Fibroblast of villous mesenchyme (primary cell): ENCODE measurements around the gene LCA5L. TPM values are rescaled to one million over a fixed set of nuclear protein-coding genes. Genes with fewer than 3 reads are reported as not detected.

Experiments
- DNase-seq: peaks from one replicate; pipeline ENCODE4 v3.0.0-alpha.2; 2010; ENCODE audit warnings: low read depth
- H3K4me3 ChIP-seq: 2 replicates; pipeline ENCODE4 v1.5.1; 2011; ENCODE audit warnings: low read depth, mild to moderate bottlenecking, low read length
- total RNA-seq: library from RNA; depleted of rRNA; stranded (reverse); fragments of >200 nt; gene quantifications from 2 replicates; pipeline ENCODE4 v1.2.3, GENCODE V29; 2012
- TF ChIP-seq, protein P1 (sequence below): IDR thresholded peaks from 2 replicates; pipeline ENCODE4 v1.5.1; 2012; ENCODE audit warnings: low read depth, mild to moderate bottlenecking, low read length; ENCODE audit not compliant: insufficient read depth

Gene LCA5L
- total RNA-seq, 1 donor = 0.86 TPM

GRCh38 chr21:39479814-39480182, 34.2 kb upstream of the LCA5L start:
- no peak for DNase-seq
- TF ChIP-seq, protein P1, sequence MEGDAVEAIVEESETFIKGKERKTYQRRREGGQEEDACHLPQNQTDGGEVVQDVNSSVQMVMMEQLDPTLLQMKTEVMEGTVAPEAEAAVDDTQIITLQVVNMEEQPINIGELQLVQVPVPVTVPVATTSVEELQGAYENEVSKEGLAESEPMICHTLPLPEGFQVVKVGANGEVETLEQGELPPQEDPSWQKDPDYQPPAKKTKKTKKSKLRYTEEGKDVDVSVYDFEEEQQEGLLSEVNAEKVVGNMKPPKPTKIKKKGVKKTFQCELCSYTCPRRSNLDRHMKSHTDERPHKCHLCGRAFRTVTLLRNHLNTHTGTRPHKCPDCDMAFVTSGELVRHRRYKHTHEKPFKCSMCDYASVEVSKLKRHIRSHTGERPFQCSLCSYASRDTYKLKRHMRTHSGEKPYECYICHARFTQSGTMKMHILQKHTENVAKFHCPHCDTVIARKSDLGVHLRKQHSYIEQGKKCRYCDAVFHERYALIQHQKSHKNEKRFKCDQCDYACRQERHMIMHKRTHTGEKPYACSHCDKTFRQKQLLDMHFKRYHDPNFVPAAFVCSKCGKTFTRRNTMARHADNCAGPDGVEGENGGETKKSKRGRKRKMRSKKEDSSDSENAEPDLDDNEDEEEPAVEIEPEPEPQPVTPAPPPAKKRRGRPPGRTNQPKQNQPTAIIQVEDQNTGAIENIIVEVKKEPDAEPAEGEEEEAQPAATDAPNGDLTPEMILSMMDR = no peak
- no peak overlapping the region for H3K4me3 ChIP-seq

- TF ChIP-seq, protein P1 = no peak
- no peak for DNase-seq
- no peak overlapping the region for H3K4me3 ChIP-seq
These were observed 33.7 kb upstream of the LCA5L start for GRCh38 chr21:39479164-39479813.

- DNase-seq = no peak
- no peak overlapping the region for H3K4me3 ChIP-seq
- TF ChIP-seq, protein P1 = no peak
These were observed 29.0 kb upstream of the LCA5L start for GRCh38 chr21:39474611-39475010.

DNA sequence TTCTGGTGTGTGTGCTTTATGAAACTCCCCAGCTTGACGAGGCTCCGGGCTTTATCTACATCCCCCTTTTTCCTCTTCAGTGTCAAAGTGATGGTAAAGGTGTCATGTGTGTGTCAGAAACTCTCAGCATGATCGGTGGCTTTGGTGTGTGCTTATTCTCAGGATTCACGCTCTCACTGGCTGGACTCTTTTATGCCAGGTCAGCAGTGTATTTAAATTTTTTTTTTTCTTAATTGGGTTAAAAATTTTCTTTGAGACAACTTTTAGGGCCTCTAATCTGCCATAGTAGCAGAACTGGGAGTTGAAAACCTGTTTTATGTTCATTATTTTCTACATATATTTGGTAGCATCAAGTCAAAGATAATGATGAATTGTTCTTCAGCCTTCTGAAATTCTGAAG, 27.2 kb upstream of the LCA5L start:
- TF ChIP-seq, protein P1 = no peak
- H3K4me3 ChIP-seq = no peak overlapping the region
- no peak for DNase-seq

- H3K4me3 ChIP-seq = no peak overlapping the region
- TF ChIP-seq, protein P1 = no peak
- DNase-seq = no peak
These were observed 26.0 kb upstream of the LCA5L start for GRCh38 chr21:39471598-39471997.

DNA sequence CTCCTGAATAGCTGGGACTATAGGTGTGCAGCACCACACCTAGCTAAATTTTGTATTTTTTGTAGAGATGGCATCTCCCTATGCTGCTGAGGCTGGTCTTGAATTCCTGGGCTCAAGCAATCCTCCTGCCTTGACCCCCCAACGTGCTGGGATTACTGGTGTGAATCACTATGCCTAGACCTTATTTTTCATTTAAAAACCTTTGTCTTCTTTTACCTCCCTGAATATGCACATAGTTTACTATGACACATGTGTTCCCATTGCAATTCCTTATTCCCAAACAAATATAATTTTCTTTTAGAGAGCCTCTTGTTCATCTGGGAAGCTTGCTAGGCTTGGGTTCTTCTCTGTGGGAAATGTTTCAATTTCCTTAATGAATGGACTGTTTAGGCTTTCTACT, 23.0 kb upstream of the LCA5L start:
- no peak overlapping the region for H3K4me3 ChIP-seq
- DNase-seq = no peak
- TF ChIP-seq, protein P1 = no peak

DNA sequence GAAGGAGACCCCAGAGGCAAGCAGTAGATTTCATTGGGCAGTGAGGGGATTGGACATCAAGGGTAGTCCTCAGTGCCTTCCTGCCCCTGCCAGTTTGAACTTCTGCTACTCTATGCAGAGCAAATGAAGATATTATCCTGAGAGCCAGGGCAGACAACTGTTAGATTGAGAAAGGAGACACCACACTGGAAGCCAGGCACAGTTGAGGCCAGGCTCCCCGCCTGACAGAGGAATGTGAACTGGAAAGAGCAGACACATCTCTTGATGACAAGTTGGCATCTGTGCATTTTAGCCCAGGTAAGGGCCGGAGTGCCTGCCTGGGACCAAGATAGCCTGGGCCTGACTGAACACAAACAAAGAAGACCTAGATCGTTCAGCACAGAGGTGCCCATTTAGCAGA, 22.2 kb upstream of the LCA5L start:
- TF ChIP-seq, protein P1 = no peak
- no peak overlapping the region for H3K4me3 ChIP-seq
- no peak for DNase-seq
